NOMO-1 treated with dmso at 0.1 percent for 144 hours (cell line): Measurements from ENCODE around the gene ROMO1.

ENCODE experiments used
- DNase-seq: peaks from one replicate; lab custom pipeline; 2025; ENCODE audit not compliant: unreplicated experiment; lab: John Stamatoyannopoulos, UW

The ROMO1 gene

DNA sequence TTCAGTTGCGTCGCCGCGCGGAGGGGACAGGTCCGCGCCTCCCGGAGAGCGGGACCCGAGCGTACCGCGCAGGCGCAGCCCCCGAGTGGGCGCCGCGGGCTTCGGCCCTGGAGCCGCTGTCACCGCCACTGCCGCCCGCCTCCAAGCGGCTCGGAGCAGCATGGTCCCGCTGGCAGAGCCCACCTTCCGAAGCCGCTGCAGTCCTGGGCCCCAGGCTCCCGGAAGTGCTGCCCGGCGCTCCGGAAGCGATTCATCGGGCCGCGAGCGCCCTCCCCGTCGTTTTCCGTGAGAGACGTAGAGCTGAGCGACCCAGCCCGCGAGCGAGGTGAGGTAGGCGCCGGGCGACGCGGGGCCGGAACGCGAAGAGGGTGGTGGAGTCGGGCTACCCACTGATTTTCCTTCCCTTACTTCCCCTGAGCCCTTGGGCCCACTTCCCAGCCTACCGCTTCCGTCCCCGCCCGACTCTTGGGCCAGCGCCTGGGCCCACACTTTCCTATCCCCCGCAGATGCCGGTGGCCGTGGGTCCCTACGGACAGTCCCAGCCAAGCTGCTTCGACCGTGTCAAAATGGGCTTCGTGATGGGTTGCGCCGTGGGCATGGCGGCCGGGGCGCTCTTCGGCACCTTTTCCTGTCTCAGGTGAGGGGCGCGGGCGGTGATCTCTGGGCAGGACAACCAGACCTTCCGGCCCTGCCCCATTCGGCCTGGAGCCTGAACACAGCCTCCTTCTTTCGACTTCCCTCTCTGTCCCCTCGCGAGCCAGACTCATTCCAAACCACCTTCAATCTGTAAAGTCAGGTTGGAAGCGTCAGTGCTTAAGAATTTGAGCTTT is at the start of gene ROMO1, which contains the start of gene NFS1:
Gene ROMO1, plus strand, starts transcription at position 279 of the 830 bp plus-strand sequence. Its CDS starts 228 bp downstream, at position 507.
Gene NFS1, minus strand, starts transcription at position 226 of the 830 bp plus-strand sequence. Its CDS starts 64 bp downstream, at position 162.
- peak; percentile 75 for DNase-seq

DNA sequence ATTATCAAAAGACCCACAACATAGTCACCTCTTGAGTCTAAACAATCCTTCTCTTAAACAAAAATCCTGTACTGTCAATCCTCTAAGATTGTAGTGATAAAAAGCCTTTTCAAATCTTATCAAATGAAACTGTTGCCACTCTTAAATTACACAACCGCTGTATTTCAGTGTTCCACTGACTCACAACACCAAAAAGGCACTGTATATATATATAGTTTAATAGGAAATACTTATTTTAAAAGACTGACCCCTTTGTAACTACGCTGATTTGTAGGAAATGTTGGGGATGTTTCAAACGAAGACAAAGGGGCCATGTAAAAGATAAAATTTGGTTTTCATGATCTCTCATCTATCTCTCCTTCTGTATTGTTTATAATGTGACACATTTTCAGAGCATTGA is 48.6 kb upstream of the ROMO1 start:
- DNase-seq, result no peak

DNA sequence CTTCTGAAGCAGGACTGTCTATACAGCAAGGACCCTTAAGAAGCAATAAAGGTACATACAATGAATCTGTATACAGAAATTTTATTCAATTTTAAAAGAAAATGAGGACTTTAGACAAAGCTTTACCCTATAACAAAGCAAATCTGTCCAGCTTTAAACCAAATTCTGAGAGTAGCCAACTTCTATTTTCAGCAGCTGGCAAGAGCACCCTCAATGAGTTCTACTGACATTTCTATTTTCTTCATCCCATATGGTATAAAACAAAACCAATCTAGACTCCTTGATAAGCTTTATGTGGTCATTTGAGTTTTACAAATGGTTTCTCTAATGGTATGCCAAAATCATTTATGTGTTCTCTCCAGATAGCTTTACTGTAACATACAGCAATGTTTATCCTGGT is 47.2 kb upstream of the ROMO1 start:
- no peak for DNase-seq

DNA sequence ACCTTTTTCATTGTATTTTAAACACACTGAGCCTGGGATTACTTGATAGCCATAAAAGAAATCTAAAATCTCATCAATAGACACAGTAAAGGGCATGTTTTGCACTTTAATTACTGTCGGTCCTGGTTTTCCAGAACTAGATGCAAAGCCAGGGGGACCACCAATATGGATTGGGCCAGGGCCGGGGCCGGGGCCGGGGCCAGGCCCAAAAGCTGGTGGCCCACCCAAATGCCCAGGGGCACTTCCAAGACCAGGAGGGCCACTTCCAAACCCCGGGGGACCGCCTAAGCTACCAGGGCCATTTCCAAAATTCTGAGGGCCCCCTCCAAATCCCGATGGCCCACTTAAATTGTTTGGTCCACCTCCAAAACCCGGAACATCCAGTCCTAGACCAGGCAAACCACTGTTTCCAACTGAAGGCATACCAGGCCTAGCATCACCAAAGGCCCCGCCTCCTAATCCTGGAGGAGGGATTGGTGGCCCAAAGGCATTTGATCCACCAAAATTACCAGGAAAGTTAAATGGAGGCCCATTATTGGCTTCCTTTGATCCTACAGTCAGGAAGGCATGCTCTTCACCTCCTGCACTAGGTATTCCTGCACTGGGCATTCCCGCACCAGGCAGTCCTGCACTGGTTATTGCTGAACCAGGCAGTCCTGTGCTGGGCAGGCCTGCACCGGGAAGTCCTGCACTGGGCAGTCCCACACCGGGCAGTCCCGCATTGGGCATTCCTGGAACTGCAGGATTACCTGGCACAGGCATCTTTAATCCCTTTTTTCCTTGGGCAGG is 46.4 kb upstream of the ROMO1 start:
- no peak for DNase-seq

DNA sequence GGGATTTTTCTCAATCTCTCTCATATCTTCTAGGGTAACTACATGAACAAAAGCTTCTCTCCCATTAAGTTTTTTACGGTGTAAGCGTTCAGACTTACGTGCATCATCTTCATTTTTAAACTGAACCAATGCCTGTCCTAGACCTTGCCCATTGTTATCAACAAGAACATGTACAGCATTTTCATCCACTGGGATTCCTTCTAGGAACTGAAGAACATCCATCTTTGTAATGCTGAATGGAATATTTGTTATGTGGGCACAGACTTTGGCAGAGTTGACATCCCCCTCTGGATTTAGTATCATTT is 45.8 kb upstream of the ROMO1 start:
- no peak for DNase-seq

DNA sequence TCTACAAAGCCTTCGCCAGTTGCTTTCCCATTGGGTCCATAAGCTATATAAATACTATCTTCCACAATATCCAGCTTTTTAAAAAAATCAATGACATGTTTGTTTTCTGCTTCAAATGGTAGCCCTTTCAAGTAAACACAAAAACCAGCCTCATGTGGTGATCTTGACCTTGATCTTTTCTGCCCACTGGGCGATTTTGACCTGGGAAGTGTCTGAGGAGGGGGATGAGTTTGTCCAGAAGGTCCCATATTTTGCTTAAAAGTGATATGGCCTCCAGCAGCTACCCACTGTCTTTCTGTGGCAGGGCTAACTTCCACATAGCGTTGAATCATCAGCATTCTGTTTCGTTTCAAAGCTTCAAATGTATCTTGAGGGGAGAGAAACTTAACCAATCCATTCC is 45.3 kb upstream of the ROMO1 start:
- no peak for DNase-seq

DNA sequence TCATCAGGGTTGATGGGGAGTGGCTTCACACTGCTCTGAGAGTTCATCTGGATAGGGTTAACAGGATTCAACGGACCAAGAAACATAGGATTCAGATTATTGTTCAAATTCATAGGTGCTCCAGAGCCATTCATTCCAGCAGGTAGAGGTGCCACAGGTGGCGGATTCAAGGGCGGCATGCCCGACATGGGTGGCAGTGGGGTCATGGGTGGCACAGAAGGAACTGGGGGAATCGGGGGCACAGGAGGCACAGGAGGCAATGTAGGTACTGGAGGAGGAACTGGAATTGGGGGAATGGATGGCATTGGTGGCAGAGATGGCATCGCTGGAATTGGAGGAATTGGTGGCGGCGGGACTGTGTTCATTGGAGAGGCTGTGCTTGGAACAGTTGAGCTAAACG is 44.8 kb upstream of the ROMO1 start:
- DNase-seq, result no peak

DNA sequence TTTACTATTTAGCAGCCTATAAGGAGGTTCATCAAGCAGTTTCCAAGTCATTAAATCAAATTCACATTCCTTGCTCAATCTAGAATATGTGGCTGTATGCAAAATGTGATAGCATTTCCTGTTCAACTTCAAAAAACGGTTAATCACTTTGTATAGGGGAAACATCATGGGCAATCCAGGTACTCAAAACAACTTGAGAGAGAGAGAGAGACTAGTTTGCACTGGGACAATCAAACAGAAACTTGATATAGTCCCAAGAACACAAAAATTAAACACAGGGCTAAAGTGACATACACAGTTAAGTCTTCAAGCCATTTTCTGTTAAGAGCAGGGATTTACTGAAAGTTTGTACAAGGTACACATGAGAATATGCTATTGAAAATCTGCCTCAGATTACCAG is 41.9 kb upstream of the ROMO1 start:
- no peak for DNase-seq

DNA sequence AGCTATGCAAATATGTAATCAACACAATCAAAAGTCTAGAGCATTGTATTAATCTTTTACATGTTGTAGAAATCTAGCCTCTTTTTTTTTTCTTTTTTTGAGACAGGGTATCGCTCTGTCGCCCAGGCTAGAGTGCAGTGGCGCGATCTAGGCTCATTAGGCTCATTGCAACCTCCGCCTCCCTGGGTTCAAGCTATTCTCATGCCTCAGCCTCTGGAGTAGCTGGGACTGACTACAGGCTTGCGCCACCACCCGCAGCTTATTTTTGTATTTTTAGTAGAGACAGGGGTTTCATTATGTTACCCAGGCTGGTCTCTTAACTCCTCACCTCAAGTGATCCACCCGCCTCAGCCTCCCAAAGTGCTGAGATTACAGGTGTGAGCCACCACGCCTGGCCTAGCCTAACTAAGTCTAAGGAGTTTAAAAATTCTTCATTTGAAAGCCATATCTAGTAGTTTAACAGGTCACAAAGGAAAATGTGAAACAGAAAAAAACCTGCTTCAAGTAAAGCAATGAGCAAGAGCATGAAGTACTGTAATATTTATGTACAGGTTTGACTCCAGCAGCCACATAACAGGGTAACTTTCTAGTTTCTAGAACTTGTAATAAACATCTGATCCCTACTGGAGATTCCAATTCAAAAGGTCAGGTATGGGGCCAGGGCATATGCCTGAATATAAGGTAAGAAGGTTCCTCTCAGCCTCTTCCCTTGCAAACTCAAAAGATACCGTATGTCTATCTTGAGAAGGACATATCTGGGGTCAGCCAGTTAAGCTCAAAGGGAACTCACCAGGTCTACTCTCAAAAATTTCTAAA is 38.9 kb upstream of the ROMO1 start:
- DNase-seq, result no peak

DNA sequence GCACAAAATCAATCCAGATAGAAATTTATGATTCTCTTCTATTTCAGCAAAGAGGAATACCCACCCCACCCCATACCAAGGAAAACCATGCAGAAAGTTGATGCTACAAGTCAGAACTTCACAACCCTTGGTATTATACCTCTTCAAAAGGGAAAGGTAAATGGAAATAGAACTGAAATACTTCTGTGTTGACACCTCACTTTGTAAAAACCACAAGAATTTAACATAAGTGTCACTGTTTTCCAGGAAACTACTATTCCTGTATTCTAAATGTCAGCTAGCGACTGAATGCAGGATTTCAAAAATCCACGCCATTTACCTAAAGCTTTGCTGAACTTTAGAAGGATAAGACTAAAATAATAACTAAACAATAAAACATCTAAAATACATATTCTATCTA is 38.2 kb upstream of the ROMO1 start:
- DNase-seq, result no peak

DNA sequence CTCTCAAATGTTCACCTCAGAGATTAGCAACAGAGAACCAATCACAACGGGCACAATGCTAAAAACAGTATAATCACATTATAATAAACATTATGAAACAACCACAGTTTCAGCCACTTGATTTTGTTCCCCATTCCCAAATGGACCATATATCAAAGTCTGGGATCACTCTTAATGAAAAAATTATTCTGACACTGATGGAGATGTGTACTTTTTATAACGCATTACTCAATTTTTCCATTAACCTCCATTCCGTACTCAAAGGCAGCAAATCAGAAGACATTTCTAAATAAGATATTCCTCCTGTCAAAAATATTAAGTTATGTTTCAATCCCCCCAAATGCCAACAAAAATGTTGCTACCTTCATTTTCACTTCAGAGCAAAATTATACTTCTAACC is 37.3 kb upstream of the ROMO1 start:
- DNase-seq, result no peak

DNA sequence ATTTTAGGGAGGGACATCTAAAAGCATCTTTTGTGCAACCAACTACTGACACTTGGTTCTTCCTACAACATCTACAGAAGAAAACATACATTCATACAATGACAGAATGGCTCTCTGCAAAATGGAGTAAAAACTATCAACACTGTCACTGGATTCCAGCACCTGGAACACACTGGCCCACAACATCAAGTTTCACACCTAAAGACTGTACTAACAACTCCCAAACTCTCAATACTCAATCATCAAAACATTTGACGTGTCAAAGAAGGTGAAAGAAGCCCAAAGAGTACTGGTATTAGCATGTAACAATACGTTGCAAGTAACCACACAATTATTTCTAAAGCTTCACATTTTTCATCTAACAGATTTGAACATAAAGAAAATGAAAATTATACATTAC is 36.7 kb upstream of the ROMO1 start:
- DNase-seq, result no peak

DNA sequence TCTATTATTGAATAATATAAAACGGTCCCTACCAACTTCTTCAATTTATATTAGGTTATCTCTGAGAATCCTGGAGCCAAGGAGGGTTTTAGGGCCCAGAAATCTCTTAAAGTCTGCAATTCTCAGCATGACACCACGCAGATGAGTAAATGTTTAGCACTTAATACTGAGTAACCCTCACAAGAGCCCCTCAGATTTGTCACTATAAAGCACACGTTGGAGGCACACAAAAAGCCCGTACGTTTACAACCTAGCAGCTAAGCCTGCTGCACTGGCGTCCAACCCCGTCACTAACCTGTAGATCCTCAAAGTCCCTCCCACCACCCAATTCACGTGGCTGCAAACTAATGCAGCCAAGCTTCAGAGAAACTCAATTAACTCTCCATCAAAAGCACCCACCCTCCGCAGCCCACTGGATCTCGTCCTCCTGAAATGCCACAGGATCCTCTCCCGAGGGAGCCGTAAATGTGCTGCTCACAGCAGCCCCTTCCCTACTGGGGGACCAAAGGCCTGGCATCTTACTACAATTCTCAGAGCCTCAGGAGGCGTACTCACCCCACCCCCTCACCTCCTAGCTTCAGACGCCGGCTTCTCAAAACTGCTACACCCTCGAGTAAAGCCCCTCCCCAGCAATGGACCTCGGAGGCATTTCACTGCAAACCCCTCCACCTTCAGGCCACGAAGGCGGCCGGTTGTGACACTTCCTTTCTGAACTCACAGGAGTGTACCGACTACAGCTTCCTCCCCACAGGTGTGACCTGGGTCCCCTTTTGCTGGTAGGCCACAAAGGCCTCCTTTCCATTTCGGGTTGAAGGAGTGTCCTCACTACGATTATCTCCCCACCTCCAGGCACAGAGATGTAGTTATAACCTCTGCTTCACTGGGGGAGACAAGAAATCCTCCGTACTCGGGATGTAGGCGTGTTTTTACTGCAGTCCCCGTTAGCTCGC is 35.4 kb upstream of the ROMO1 start:
- peak; percentile 11 for DNase-seq

DNA sequence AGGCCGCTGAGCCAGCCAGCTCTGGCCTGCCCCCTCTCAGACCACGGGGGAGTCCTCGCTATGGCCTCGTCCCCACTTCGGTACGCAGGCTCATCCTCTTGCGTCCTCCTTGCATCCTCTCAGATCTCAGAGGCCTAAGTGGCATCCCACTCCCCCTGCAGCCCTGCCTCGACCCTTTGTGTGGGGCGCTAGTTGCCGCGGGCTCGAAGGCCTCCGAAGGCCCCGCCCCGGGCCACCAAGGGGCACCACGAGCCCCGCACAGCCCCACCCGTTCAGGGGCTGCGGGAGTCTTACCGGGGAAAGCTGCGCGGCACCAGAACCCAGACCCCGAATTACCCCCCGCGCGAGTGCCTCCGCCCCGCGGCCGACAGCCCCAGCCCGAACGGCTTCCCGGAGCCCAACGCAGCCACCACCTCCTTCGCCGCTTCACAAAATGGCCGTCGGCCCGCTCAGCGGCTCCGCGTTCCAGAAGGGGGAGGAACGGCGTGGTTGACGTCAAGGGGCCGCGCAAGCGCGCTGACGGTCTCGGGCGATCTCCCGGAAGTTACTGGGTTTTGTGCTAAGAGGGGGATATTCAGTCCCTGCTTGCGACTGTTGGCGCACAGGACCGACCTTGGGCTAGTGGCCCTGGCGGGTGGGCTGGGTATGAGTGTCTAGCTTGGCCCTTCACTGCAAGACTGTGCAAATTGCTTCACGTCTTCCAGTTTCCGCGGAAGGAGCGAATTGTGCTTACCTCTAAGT is 34.6 kb upstream of the ROMO1 start, which contains the start of the genes CPNE1 and RBM12:
Gene CPNE1, minus strand, starts transcription at position 435 of the 741 bp plus-strand sequence. CDS start 31,977 bp downstream, outside the sequence.
Gene RBM12, minus strand, starts transcription at position 435 of the 741 bp plus-strand sequence. CDS start 9,578 bp downstream, outside the sequence.
- peak; percentile 94 for DNase-seq

DNA sequence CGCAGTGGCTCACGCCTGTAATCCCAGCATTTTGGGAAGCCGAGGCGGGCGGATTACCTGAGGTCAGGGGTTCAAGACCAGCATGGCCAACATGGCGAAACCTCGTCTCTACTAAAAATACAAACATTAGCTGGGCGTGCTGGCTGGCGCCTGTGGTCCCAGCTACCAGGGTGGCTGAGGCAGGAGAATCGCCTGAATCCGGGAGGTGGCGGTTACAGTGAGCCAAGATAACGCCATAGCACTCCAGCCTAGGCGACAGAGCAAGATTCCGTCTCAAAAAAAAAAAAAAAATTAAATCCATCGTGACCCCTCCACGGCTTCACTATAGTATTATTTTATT is 33.3 kb upstream of the ROMO1 start:
- DNase-seq, result no peak

DNA sequence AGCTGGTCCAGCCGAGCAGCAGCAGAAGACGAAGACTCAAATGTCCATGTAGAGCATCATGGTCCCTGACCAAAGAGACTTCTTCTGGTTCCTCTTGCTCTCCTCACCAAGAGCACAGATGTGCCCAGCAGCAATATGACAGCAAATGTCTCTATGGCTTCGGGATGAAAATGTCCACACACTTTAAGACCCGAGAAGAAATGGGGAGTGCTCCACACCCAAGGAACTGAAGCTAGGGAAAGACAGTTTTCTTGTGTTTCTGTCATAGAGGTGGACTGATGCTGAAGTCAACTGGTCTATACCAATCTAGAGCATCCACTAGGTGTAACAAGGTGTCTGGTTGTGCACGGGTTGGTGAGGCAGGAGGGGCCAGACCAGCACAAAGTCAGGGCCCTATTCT is 30.0 kb upstream of the ROMO1 start:
- DNase-seq, result no peak

DNA sequence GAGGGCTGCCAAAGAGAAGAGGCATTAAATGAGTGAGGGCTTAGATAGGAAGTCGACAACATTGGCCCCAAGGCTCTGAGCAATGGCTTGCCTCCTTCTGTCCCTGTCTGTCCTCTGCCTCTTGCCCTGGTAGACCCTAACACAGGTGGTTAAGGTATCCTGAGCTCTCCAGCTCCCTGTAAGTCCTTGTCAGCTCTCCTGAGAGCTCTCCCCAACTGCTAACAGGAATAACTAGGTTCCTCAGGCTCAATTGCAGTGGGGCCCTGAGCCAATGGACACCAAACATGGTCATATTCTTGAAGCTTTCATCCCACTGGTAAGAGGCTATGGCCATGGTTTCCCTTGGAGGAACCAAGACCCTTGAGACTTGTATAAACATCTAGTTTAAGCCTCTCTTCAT is 29.5 kb upstream of the ROMO1 start:
- no peak for DNase-seq

DNA sequence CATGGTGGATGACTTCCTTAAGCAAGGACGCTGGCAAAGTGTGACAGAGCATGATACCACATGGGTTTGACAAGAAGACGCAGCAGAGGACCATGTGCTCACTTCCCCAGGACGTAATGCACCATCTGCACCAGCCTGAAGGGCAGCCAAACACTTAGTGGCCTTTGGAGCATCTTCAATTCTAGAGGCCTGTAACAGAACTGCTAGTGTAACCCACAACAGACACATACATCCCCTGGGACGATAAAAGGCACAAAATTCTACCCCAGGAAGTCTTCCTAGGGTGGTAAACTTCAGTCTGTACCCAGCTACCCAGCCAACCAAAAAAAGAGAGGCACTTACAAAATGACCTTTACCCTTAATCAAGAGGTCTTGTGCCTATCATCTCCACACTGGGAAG is 25.3 kb upstream of the ROMO1 start:
- no peak for DNase-seq

DNA sequence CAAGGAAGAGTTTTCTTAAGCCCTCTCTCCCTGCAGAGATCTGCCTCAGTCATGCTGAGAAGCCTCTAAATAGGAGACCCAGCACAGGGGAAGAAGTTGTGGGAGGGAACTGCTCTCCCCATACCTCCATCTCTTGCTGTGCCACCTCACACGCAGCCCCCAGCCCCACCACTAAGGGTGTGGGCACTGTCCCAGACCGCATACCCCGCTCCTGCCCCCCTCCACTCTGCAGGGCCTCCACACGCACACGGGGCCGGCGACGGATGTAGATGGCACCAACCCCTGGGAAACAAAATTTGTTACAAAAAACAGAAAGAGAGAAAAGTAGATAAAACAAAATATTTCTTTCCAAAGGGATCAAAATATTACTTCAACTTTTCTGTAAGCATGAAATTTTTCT is 24.3 kb upstream of the ROMO1 start:
- DNase-seq, result no peak
